Peyer's patch (tissue), 4 donors: ENCODE measurements around the gene SRY.

Experiments
- POLR2A ChIP-seq, 2 donors: fragments of 450-650 bp; IDR thresholded peaks; one replicate each; pipeline ENCODE4 v1.5.1; 2017; ENCODE audit warnings: antibody characterized with exemption in 2 of 2, mild to moderate bottlenecking in 2 of 2, moderate library complexity in 2 of 2
- TF ChIP-seq, protein P1 (sequence below), 6 experiments: fragments of 450-650 bp in 4 of 6; fragments of 200-600 bp in 2 of 6; sonication (generic) in 1 of 6; IDR thresholded peaks; one replicate each; pipeline ENCODE4 v1.5.1; 2017 to 2019; ENCODE audit warnings: antibody characterized with exemption in 6 of 6, mild to moderate bottlenecking in 3 of 6, moderate library complexity in 1 of 6

DNA sequence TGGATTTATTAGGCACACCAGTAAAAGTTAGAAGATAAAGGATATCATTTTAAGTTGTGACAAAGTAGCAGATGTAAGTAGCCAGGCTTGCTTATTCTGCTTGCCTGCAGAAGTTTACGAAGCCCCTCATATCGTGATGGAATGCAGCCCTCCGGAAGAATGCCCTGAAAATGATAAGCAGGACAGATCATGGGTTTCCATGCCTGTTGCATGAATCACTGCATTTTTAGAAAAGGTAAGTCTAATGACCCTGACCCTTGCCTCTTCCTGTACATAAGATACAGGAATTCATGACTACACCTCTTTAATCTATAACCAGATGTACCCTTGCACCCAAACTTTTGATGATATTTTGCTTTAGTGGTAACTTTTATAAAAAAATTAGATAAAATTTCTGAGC is 37.0 kb upstream of the SRY start:
- TF ChIP-seq, protein P1, sequence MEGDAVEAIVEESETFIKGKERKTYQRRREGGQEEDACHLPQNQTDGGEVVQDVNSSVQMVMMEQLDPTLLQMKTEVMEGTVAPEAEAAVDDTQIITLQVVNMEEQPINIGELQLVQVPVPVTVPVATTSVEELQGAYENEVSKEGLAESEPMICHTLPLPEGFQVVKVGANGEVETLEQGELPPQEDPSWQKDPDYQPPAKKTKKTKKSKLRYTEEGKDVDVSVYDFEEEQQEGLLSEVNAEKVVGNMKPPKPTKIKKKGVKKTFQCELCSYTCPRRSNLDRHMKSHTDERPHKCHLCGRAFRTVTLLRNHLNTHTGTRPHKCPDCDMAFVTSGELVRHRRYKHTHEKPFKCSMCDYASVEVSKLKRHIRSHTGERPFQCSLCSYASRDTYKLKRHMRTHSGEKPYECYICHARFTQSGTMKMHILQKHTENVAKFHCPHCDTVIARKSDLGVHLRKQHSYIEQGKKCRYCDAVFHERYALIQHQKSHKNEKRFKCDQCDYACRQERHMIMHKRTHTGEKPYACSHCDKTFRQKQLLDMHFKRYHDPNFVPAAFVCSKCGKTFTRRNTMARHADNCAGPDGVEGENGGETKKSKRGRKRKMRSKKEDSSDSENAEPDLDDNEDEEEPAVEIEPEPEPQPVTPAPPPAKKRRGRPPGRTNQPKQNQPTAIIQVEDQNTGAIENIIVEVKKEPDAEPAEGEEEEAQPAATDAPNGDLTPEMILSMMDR (IDR thresholded peaks at IDR 0.05) = no peak
- TF ChIP-seq POLR2A (IDR thresholded peaks at IDR 0.05) = no peak
